HG03135 (cell line): ENCODE measurements around the gene ALOX5.
"Not testable (repeated sequence)": the region's sequence is repeated elsewhere in the genome, so short reads cannot be mapped to it uniquely, and the experiment has no call there.

Source experiments
- ATAC-seq: cut with Tn5 transposase; IDR thresholded peaks from one replicate; pipeline ENCODE4 v1.9.1; 2021; ENCODE audit warnings: mild to moderate bottlenecking, moderate library complexity; ENCODE audit not compliant: unreplicated experiment

ALOX5 gene

DNA sequence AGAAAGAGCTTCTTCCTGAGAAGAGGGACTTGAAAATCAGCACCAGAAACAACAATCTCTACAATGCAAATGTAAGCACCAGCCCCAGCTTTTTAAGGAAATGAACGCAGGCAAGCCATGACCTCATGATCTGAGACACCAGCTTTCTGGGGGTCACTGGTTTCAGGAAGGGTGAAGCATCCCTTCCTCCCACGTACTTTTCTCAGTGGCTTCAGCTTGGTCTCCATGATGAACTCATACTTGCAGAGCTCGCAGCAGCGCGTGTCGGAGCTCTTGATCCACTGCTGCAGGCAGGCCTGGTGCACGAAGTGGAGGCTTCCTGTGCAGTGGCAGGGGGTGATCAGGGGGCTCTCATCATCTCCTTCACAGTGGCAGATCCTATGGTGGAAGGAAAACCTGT is 87.0 kb downstream of the ALOX5 start:
- peak; percentile 65 for ATAC-seq

GRCh38 chr10:45463244-45464116 is 89.5 kb downstream of the ALOX5 start:
- ATAC-seq = no peak

DNA sequence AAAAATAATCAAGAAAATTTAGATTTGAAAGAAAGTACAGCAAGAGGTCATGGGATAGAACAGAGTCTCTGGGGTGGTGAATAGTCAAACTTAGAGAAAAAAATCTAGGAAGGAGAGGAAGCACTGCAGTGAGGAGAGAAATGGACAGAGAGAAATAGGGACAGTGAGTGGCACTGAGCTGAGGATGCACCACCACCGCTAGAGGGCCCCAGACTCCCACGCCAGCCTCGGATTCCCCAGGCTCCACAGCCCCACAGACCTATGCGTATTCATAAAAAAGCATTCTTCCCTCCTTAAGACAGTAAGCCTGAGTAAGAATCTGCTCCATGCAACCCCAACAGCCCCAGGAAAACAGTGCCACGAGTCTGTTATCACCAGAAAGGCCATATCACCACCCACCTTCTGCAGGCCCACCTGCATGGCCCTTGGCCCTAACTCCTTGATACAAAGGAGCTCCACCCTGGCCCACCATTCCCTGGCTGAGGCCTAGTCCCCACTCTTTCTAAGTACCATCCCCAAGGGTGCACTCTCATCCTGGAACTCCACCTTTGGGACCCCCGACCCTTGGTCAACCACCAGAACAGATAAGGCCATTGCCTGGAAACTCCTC is 91.0 kb downstream of the ALOX5 start:
- peak; percentile 41 for ATAC-seq

DNA sequence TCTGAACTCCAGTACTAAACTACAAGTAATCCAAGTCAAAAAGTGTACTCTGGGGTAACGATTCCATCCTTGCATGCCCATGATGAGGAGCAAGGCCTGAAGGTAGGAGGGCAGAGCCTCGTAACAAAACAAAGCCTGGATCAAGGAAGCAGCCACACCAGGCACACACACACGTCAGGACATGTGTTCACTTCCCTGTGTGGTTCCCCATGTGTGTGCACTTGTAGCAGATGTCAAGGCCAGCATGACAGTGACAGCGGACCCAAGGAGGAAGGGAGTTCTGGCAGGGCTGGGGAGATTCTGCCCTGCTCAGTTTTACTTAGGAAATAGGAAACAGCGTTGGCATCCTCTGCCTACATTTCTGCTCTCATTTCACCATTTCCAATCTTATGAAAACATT is 92.8 kb downstream of the ALOX5 start:
- ATAC-seq = no peak

DNA sequence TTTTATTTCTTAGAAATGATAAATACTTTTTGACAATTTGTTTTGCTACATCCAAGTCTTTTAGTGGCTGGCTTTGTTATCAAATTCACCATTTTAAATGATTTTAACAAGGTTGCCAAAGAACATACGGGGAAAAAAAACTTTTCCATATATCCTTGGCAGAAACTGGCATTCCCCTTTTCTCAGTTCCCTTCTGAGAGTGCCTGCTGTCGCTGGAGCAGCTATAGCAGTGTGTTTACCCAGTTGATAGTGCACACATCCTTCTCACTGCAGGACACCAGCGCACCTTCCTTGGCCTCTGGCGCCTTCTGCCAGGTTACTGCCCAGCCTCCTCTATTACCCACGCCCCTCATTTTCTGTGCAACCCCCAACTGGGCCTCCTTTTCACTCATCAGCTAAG is 94.1 kb downstream of the ALOX5 start:
- no peak for ATAC-seq

- ATAC-seq = no peak
Observed at GRCh38 chr10:45470098-45471012, 96.3 kb downstream of the ALOX5 start.

GRCh38 chr10:45471059-45471458 is 97.0 kb downstream of the ALOX5 start:
- no peak for ATAC-seq

- no peak for ATAC-seq
Observed at GRCh38 chr10:45471531-45472310, 97.7 kb downstream of the ALOX5 start.

DNA sequence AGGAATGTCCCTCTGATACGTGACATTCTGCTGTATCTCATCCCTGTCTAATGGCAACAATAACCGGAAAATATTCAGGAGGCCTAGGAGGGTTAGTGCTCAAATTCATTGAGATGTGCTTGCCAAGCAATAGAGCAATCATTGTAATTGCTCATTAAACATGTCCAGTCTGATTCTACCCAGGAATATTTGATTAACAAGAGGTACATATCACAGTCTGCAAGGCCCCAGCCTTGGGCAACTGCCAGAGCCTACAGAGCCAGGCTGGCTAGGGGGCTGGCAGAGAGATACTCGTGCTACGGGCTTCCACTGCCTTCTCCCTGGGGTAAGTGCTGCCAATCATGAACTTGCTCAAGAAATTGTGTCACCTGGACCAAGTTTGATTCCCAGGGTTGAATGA is 99.1 kb downstream of the ALOX5 start:
- ATAC-seq = no peak

DNA sequence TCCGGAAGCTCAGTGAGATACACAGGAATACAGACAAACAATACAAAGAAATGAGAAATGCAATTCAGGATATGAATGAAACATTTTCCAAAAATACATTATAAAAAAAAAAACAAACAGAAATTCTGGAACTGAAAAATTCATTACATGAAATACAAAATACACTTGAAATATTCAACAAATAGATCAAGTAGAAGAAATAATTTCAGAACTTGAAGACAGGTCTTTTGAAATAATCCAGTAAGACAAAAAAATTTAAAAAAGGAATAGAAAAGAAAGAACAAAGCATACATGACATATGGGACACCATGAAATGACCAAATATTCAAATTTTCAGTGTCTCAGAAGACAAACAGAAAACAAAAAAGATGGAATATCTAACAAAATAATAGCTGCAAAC is 102.5 kb downstream of the ALOX5 start:
- ATAC-seq = no peak

DNA sequence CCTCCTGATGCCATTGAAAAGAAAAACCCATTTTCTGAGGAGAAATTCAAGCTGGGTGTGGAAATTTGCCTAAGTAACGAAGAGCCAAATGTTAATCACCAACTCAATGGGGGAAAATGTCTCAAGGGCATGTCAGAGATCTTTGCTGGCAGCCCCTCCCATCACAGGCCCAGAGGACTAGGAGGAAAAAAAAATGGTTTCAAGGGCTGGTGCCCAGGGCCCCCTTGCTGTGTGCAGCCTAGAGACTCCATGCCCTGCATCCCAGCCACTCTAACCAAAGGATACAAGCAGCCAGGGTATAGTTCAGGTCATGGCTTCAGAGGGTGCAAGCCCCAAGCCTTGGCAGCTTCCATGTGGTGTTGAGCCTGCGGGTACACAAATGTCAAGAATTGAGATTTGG is 106.3 kb downstream of the ALOX5 start:
- ATAC-seq = no peak

DNA sequence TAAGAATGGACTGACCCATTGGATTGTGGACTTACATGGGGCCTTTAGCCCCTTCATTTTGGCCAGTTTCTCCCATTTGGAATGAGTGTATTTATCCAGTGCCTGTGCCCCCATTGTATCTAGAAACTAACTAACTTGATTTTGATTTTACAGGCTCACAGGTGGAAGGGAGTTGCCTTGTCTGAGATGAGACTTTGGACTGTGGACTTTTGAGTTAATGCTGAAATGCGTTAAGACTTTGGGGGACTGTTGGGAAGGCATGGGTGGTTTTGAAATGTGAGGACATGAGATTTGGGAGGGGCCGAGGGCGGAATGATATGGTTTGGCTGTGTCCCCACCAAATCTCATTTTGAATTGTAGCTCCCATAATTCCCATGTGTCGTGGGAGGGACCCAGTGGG is 107.1 kb downstream of the ALOX5 start:
- not testable (repeated sequence) for ATAC-seq

DNA sequence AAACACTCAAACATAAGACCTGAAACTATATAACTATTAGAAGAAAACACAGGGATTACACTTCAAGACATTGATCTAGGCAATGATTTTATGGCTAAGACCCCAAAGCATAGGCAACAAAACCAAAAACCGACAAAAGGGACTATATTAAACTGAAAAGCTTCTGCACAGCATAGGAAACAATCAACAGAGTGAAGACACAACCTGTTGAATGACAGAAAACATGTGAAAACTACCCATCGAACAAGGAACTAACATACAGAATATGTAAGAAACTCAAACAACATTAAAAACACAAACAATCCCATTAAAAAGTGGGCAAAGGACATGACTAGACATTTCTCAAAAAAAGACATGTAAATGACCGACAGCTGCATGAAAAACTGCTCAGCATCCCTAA is 109.0 kb downstream of the ALOX5 start:
- ATAC-seq = no peak

- ATAC-seq = no peak
Observed at GRCh38 chr10:45487735-45488134, 113.7 kb downstream of the ALOX5 start.

DNA sequence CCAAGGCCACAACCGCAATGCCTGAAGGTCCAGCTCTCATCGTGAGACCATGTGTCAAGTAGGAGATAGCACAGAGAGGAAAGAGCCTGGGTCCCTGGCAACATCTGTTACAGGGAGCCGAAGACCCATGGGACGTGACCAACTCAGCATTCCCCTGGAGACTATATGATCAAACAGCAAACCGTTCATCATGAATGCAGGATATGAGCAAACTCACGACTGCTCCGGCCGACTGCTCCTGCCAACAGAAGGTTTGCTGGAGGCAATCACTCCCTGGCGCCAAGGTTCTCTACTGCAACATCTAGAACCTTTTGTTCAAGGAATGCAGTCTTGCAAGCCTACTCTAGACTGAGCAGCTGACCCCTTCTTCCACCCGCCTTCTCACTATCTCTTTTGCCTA is 114.3 kb downstream of the ALOX5 start:
- ATAC-seq = no peak

DNA sequence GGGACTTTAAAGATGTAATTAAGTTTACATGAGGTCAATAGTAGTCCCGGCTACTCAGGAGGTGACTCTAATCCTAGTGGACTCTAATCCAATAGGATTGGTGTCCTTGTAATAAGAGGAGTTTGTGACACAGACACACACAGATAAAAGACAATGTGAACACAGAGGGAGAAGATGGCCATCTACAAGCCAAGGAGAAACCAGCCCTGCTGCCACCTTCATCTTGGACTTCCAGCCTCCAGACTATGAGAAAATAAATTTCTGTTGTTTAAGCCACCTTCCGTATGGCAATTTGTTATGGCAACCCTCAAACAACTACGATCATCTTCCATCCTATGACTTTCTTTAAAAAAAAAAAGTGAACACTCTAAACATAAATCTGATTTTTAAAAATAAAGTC is 116.3 kb downstream of the ALOX5 start:
- no peak for ATAC-seq

DNA sequence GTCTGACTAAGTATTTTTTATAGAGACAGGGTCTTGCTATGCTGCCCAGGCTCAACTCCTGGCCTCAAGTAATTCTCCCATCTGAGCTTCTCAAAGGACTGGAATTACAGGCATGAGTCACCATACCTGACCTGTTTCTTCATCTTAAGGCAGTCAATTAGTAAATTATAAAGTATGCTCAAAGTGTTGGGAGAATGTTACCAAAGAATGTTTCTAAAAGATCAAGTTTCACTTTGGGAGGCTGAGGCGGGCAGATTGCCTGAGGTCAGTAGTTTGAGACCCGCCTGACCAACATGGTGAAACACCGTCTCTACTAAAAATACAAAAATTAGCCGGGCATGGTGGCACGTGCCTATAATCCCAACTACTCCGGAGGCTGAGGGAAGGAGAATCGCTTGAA is 117.0 kb downstream of the ALOX5 start:
- ATAC-seq = no peak
